ENCODE data around the gene FOXRED2. TPM values are rescaled to one million over a fixed set of nuclear protein-coding genes. Genes with fewer than 3 reads are reported as not detected.

The FOXRED2 gene
- total RNA-seq, 1 experiment from 2014 or later: 220 TPM

- Mint-ChIP-seq H3K9me3 (ENCODE audit: unreplicated experiment) (no peaks in the 10 kb centered on the region), H3K4me1 (ENCODE audit: low read depth, unreplicated experiment) (no peaks in the 10 kb centered on the region), H3K27ac (ENCODE audit: unreplicated experiment) (no peak overlapping the region), H3K4me3 (ENCODE audit: unreplicated experiment) (no peak overlapping the region), H3K27me3 (ENCODE audit: insufficient read depth, unreplicated experiment) (no peaks in the 10 kb centered on the region), H3K36me3 (ENCODE audit: insufficient read depth, unreplicated experiment) (peaks cover 51% of the 10 kb centered on the region)
- TF ChIP-seq CTCF (IDR thresholded peaks at IDR 0.05; ENCODE audit: insufficient read depth in 1 of 2, low read depth in 1 of 2, low read length in 1 of 2, severe bottlenecking in 1 of 2, unreplicated experiment in 1 of 2): no peak
- POLR2A ChIA-PET: interaction anchor here (0.6 kb wide), 1 partner anchor 13 kb away, joined by 3 read pairs; no protein-coding TSS in a partner anchor
- no peak for DNase-seq
- CTCF ChIA-PET: no interaction called here
- no peak overlapping the region for H3K4me3 ChIP-seq (ENCODE audit: low read depth, low read length)
- peaks cover 5% of the 10 kb centered on the region for H3K36me3 ChIP-seq (ENCODE audit: control insufficient read depth, insufficient read depth, low read length)
- intact Hi-C loops (cut with micrococcal nuclease; ENCODE audit: unreplicated experiment): no loop called here
- no peaks in the 10 kb centered on the region for H3K27me3 ChIP-seq (replicated peaks; ENCODE audit: control insufficient read depth, insufficient read depth, low read length)
- H3K4me1 ChIP-seq: peaks cover 11% of the 10 kb centered on the region
- no peaks in the 10 kb centered on the region for H3K9me3 ChIP-seq
- no TSS peak for BruUV-seq (replicated peaks)
These were observed 27.9 kb downstream of the FOXRED2 start for GRCh38 chr22:36478966-36479365.

- BruUV-seq (replicated peaks): no TSS peak
- DNase-seq: no peak
- Mint-ChIP-seq H3K9me3 (ENCODE audit: unreplicated experiment) (no peaks in the 10 kb centered on the region), H3K36me3 (ENCODE audit: insufficient read depth, unreplicated experiment) (peaks cover 27% of the 10 kb centered on the region), H3K4me3 (ENCODE audit: unreplicated experiment) (no peak overlapping the region), H3K4me1 (ENCODE audit: low read depth, unreplicated experiment) (no peaks in the 10 kb centered on the region), H3K27me3 (ENCODE audit: insufficient read depth, unreplicated experiment) (no peaks in the 10 kb centered on the region), H3K27ac (ENCODE audit: unreplicated experiment) (no peak overlapping the region)
- Histone ChIP-seq H3K4me1 (peaks cover 1% of the 10 kb centered on the region; the same call in 1 of the 2 replicates), H3K36me3 (ENCODE audit: control insufficient read depth, insufficient read depth, low read length) (peaks cover 5% of the 10 kb centered on the region), H3K27me3 (replicated peaks; ENCODE audit: control insufficient read depth, insufficient read depth, low read length) (no peaks in the 10 kb centered on the region), H3K4me3 (ENCODE audit: low read depth, low read length) (no peak overlapping the region), H3K9me3 (no peaks in the 10 kb centered on the region)
- ChIA-PET CTCF (no interaction called here), POLR2A (no interaction called here)
- no peak for TF ChIP-seq CTCF (IDR thresholded peaks at IDR 0.05; ENCODE audit: insufficient read depth in 1 of 2, low read depth in 1 of 2, low read length in 1 of 2, severe bottlenecking in 1 of 2, unreplicated experiment in 1 of 2)
- intact Hi-C loops (cut with micrococcal nuclease; ENCODE audit: unreplicated experiment): no loop called here
These were observed 31.5 kb downstream of the FOXRED2 start for GRCh38 chr22:36475341-36475740.

- Histone ChIP-seq H3K36me3 (ENCODE audit: control insufficient read depth, insufficient read depth, low read length) (peaks cover 3% of the 10 kb centered on the region), H3K27me3 (replicated peaks; ENCODE audit: control insufficient read depth, insufficient read depth, low read length) (no peaks in the 10 kb centered on the region), H3K4me1 (0 out of 2 replicates have a peak, but pooled peaks cover 3% of the 10 kb centered on the region), H3K4me3 (ENCODE audit: low read depth, low read length) (no peak overlapping the region), H3K9me3 (no peaks in the 10 kb centered on the region)
- no TSS peak for BruUV-seq (replicated peaks)
- TF ChIP-seq CTCF (IDR thresholded peaks at IDR 0.05; ENCODE audit: insufficient read depth in 1 of 2, low read depth in 1 of 2, low read length in 1 of 2, severe bottlenecking in 1 of 2, unreplicated experiment in 1 of 2): no peak
- peaks cover 30% of the 10 kb centered on the region for H3K36me3 Mint-ChIP-seq (ENCODE audit: insufficient read depth, unreplicated experiment)
- H3K4me3 Mint-ChIP-seq (ENCODE audit: unreplicated experiment): no peak overlapping the region
- ChIA-PET POLR2A (no interaction called here), CTCF (no interaction called here)
- no peak for DNase-seq
- no peaks in the 10 kb centered on the region for H3K27me3 Mint-ChIP-seq (ENCODE audit: insufficient read depth, unreplicated experiment)
- no peak overlapping the region for H3K27ac Mint-ChIP-seq (ENCODE audit: unreplicated experiment)
- no peaks in the 10 kb centered on the region for H3K9me3 Mint-ChIP-seq (ENCODE audit: unreplicated experiment)
- H3K4me1 Mint-ChIP-seq (ENCODE audit: low read depth, unreplicated experiment): no peaks in the 10 kb centered on the region
- intact Hi-C loops (cut with micrococcal nuclease; ENCODE audit: unreplicated experiment): no loop called here
These were observed 34.2 kb downstream of the FOXRED2 start for GRCh38 chr22:36472689-36473088.

Data from Caco-2 (cell line).